ENCODE results near the gene KIAA0753. TPM values are rescaled to one million over a fixed set of nuclear protein-coding genes. Genes with fewer than 3 reads are reported as not detected.

KIAA0753 gene
- total RNA-seq, 1 donor from 2014 or later = 7.0 TPM

DNA sequence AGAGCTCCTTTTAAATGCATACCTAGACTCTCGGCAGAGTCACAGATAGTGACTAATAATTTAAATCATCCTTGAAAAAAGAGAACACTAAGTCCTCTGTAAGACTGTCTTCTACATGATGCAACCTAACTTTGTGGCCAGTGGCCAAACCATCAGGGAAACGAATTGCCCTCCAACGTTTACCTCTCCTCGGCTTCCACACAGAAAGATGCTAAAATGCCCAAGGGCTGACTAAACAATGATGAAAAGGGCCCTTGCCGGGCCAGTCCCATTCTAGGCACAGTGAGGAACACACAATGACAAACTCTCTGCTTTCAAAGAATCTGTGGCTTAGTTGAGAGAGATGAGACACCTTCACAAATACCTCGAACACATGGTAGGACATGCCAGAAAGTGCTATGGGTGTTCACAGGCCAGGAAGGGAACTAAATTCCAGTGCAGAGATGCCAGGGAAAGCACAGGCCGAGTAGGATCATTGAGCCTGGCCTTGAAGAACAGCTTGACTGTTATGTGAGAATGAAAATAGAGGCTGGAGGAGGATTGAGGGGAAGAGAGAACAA lies 48.8 kb downstream of the KIAA0753 start:
- no peaks in the 10 kb centered on the region for H3K27me3 ChIP-seq (ENCODE audit: low read depth)
- H3K27ac ChIP-seq (replicated peaks) = no peak overlapping the region
- no peak overlapping the region for H3K4me3 ChIP-seq
- no peaks in the 10 kb centered on the region for H3K9me3 ChIP-seq (replicated peaks)
- TF ChIP-seq, protein P1, sequence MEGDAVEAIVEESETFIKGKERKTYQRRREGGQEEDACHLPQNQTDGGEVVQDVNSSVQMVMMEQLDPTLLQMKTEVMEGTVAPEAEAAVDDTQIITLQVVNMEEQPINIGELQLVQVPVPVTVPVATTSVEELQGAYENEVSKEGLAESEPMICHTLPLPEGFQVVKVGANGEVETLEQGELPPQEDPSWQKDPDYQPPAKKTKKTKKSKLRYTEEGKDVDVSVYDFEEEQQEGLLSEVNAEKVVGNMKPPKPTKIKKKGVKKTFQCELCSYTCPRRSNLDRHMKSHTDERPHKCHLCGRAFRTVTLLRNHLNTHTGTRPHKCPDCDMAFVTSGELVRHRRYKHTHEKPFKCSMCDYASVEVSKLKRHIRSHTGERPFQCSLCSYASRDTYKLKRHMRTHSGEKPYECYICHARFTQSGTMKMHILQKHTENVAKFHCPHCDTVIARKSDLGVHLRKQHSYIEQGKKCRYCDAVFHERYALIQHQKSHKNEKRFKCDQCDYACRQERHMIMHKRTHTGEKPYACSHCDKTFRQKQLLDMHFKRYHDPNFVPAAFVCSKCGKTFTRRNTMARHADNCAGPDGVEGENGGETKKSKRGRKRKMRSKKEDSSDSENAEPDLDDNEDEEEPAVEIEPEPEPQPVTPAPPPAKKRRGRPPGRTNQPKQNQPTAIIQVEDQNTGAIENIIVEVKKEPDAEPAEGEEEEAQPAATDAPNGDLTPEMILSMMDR (IDR thresholded peaks at IDR 0.05; ENCODE audit: borderline replicate concordance) = no peak
- H3K36me3 ChIP-seq = peaks cover 93% of the 10 kb centered on the region
- DNase-seq = no peak
- intact Hi-C loops (cut with micrococcal nuclease) = no loop called here
- H3K4me1 ChIP-seq = no peaks in the 10 kb centered on the region

DNA sequence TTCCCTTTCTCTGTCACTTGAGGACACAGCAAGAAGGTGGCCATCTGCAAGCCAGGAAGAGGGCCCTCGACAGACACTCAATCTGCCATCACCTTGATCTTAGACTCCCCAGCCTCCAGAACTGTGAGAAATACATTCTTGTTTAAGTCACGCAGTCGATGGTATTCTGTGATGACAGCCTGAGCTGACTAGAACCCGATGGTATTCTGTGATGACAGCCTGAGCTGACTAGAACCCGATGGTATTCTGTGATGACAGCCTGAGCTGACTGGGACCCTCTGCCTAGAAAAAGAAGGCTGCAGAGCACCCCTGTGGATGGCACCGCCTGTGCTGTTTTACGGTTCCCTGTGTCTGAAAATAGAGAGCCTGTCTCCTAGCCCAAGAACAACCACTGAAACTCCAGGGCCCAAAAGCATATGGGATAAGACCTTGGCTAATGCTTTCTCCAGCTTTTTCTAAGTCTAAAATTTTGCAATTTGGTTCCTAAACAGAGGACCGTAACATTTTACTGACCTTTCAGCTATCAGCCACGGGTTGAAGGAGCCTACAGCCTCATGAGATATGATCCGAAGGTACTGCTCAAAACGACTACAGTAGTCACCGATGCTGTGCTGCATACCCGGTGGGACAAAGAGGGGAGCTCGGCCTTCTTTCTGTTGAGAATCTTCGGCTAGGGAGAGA lies 51.1 kb downstream of the KIAA0753 start:
- Histone ChIP-seq H3K27ac (replicated peaks) (no peak overlapping the region), H3K36me3 (peaks cover 93% of the 10 kb centered on the region)
- TF ChIP-seq, protein P1 (IDR thresholded peaks at IDR 0.05; ENCODE audit: borderline replicate concordance) = no peak

DNA sequence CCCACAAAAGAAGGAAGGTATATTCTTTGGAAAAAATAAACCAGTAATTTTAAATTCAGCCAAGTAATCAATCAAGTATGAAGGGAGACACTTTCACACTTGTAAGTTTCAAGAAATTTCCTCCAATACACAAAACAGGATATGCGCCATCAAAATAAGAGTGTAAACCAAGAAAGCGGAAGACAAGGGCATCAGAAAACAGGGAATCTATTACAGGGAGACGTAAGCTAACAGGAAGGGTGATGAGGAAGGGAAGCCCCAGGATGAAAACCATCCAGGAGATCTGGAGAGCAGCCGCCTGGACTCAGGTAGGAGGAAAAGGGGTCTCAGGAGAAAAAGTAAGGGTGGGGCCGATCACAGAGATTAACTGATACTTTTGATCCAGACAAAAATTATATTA lies 52.3 kb downstream of the KIAA0753 start:
- TF ChIP-seq, protein P1 (IDR thresholded peaks at IDR 0.05; ENCODE audit: borderline replicate concordance) = no peak
- Histone ChIP-seq H3K27me3 (ENCODE audit: low read depth) (no peaks in the 10 kb centered on the region), H3K27ac (replicated peaks) (no peak overlapping the region), H3K4me1 (no peaks in the 10 kb centered on the region), H3K9me3 (replicated peaks) (peaks cover 13% of the 10 kb centered on the region), H3K36me3 (peaks cover 95% of the 10 kb centered on the region), H3K4me3 (no peak overlapping the region)
- DNase-seq = no peak
- intact Hi-C loops (cut with micrococcal nuclease) = no loop called here

More for the DNA sequence above, 51.1 kb downstream of the KIAA0753 start:
- intact Hi-C loops (cut with micrococcal nuclease) = no loop called here
- H3K4me3 ChIP-seq = no peak overlapping the region
- no peaks in the 10 kb centered on the region for H3K4me1 ChIP-seq
- no peaks in the 10 kb centered on the region for H3K27me3 ChIP-seq (ENCODE audit: low read depth)
- no peak for DNase-seq
- H3K9me3 ChIP-seq (replicated peaks) = peaks cover 9% of the 10 kb centered on the region

DNA sequence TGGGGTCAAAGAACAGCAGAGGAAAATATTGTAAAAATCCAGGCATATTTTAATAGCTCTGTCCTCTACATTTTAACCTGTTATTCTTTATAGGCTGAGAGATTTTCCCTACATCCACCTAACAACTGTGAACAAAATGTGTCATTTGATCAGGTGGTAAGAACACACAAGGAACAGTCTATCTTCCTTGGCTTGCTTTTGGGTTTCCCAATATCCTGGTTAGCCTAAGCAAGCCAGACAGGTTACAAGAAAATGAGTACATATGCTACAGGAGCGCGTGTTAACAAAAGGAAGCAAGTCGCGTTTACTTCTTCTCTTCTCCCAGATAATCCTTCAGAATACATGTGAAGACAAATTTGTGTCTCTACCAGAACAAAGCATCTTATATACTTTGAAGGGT lies 53.2 kb downstream of the KIAA0753 start:
- H3K4me3 ChIP-seq = no peak overlapping the region
- TF ChIP-seq, protein P1 (IDR thresholded peaks at IDR 0.05; ENCODE audit: borderline replicate concordance) = no peak
- DNase-seq = no peak
- H3K27me3 ChIP-seq (ENCODE audit: low read depth) = no peaks in the 10 kb centered on the region
- peaks cover 96% of the 10 kb centered on the region for H3K36me3 ChIP-seq
- no peak overlapping the region for H3K27ac ChIP-seq (replicated peaks)
- intact Hi-C loops (cut with micrococcal nuclease) = no loop called here
- H3K4me1 ChIP-seq = no peaks in the 10 kb centered on the region
- peaks cover 13% of the 10 kb centered on the region for H3K9me3 ChIP-seq (replicated peaks)

DNA sequence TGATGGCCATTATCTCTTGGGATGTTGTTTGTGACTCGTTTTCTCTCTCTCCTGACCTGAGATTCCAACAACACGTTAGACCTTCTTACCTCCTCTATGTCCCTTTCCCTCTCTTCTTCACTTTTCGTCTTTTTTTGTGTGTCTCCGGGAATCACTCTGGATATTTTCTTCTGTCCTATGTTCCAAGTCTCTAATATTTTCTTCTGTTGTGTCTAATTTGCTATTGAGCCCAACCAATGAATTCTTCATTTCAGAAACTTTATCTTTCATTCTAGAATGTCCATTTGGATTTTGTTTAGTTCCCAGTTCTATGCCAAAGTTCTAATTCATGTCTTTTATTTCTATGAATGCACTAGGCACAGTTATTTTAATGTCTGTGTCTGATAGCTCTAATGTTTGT lies 57.1 kb downstream of the KIAA0753 start:
- Histone ChIP-seq H3K9me3 (replicated peaks) (peaks cover 13% of the 10 kb centered on the region), H3K27me3 (ENCODE audit: low read depth) (no peaks in the 10 kb centered on the region), H3K36me3 (peaks cover 80% of the 10 kb centered on the region), H3K4me3 (no peak overlapping the region), H3K27ac (replicated peaks) (no peak overlapping the region), H3K4me1 (no peaks in the 10 kb centered on the region)
- DNase-seq = no peak
- TF ChIP-seq, protein P1 (IDR thresholded peaks at IDR 0.05; ENCODE audit: borderline replicate concordance) = no peak
- intact Hi-C loops (cut with micrococcal nuclease) = no loop called here

Measured in left ventricle myocardium inferior (tissue), 1 donor.